GM06990 (cell line): ENCODE measurements around the gene SCG5.

Experiments used
- DNase-seq: peaks from one replicate; pipeline ENCODE4 v3.0.0-alpha.2; 2011; ENCODE audit not compliant: insufficient read length; ENCODE audit errors: extremely low read depth
- H3K27me3 ChIP-seq: replicated peaks from 2 replicates; pipeline ENCODE4 v1.6.0; 2011; ENCODE audit warnings: low read length; ENCODE audit not compliant: control insufficient read depth, insufficient read depth
- H3K36me3 ChIP-seq: 2 replicates; pipeline ENCODE4 v1.5.1; 2011; ENCODE audit warnings: low read length; ENCODE audit not compliant: control insufficient read depth, insufficient read depth
- H3K4me3 ChIP-seq: replicated peaks from 2 replicates; pipeline ENCODE4 v1.5.1; 2011; ENCODE audit warnings: low read depth, mild to moderate bottlenecking, control low read depth, low read length
- TF ChIP-seq, protein P1 (sequence below): IDR thresholded peaks from 2 replicates; pipeline ENCODE4 v1.5.1; 2011; ENCODE audit warnings: low read length, control low read depth, mild to moderate bottlenecking, inconsistent platforms; ENCODE audit not compliant: insufficient read depth, poor library complexity, severe bottlenecking

The SCG5 gene

DNA sequence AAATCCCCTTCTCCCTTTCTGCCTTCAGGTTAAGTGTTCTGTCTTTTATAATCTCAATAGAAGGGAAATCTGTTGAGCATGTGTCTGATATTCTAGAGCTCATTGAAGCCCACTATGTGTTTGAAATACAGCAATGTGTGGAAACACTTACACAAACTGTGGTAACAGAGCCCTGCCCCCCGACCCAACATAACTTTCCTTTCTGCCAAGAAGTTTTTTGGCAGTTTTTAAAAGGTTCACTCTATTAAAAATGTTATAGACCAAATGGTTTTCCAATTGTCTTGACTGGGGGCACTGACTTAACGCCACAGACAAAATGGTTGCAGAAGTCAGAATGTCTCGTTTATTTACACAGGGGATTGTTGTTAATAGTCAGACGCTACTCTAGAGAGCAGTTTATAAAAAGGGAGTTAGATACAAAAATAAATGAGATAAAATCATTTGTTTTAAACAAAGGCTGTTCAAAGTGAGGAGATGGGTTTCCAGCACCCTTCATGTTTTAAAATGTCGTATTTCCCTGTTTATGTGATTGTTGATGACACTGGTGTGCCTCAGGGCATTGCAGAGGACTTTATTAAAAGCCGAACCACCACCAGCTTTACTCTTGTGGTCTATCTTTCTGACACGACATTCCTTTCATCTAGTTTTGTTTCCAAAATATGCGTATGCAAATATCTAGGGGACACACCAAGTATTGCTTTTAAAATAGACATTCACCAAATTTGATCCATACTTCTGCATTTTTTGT lies 49.6 kb downstream of the SCG5 start:
- Histone ChIP-seq H3K27me3 (no peaks in the 10 kb centered on the region), H3K36me3 (no peaks in the 10 kb centered on the region), H3K4me3 (no peak overlapping the region)
- DNase-seq = no peak
- TF ChIP-seq, protein P1, sequence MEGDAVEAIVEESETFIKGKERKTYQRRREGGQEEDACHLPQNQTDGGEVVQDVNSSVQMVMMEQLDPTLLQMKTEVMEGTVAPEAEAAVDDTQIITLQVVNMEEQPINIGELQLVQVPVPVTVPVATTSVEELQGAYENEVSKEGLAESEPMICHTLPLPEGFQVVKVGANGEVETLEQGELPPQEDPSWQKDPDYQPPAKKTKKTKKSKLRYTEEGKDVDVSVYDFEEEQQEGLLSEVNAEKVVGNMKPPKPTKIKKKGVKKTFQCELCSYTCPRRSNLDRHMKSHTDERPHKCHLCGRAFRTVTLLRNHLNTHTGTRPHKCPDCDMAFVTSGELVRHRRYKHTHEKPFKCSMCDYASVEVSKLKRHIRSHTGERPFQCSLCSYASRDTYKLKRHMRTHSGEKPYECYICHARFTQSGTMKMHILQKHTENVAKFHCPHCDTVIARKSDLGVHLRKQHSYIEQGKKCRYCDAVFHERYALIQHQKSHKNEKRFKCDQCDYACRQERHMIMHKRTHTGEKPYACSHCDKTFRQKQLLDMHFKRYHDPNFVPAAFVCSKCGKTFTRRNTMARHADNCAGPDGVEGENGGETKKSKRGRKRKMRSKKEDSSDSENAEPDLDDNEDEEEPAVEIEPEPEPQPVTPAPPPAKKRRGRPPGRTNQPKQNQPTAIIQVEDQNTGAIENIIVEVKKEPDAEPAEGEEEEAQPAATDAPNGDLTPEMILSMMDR = no peak

DNA sequence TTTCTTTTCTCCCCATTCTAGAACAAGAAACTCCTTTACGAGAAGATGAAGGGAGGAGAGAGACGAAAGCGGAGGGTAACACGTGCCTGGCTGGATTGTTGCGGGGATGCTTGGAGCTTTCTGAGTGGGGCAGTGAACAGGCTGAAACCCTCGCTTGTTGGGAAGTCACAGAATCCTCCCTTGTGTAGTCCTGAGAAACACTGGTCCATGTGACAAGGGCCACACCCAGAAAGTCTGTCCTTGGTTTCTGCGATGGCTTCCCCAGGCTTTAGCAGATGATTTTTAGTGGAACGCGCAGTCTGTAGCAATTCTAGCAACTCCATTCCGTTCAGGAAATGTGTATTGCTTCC lies 50.2 kb downstream of the SCG5 start:
- Histone ChIP-seq H3K36me3 (no peaks in the 10 kb centered on the region), H3K27me3 (no peaks in the 10 kb centered on the region)
- TF ChIP-seq, protein P1 = no peak

DNA sequence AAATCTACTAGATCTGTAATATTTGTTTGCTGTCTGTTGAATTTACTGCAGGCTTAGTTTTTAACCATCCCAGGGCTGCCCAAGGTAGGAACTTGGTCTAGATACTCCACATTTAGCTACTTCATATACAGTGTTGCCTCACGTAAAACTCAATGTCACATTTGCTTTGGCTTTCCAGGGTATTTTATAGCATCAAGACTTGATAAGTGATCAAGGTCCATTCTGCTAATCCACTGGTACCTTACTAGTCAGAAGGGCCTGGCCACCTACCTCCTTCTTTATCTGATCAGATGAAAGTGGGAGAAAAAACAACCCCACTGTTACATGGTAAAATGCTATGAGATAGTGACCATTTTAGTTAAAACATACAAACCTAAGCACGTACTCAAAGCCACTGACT lies 50.8 kb downstream of the SCG5 start:
- no peak for DNase-seq

More for the DNA sequence above, 50.2 kb downstream of the SCG5 start:
- no peak overlapping the region for H3K4me3 ChIP-seq
- no peak for DNase-seq

DNA sequence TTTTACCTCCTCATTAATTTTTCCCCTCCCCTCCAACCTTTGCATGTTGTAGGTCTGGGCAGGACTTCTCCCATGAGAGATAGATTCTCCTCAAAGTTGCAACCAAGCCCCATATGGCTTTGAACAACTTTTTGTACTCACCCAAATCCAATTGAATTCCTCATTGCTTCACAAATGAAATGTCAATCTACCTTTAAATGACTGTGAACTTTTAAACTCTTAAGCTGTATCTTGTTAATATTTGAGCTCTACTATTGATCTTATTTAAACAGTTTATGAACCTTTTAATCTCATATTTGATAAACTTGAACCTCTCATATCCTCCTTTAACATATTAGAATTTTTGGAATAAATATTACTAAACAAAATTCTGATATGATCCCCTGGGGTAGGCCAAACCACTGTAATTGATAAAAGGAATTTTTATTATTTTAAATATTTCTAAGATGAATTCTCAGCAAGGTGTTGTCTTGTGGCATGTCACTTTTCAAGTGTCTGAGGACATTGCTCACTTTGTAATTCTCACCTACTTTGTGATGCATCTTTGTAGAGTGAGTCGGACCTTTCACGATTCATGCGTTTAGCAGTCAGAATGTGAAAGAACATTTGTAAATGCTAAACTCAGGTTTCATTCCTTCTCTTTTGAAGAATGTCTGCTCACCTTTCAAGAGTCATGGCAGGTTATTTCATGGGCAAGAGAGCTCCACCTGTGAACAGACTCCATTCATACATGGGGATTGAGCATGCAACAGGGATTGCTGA lies 52.9 kb downstream of the SCG5 start:
- no peak for DNase-seq
- Histone ChIP-seq H3K27me3 (no peaks in the 10 kb centered on the region), H3K36me3 (no peaks in the 10 kb centered on the region), H3K4me3 (no peak overlapping the region)
- TF ChIP-seq, protein P1 = no peak

More for the DNA sequence above, 50.8 kb downstream of the SCG5 start:
- Histone ChIP-seq H3K36me3 (no peaks in the 10 kb centered on the region), H3K4me3 (no peak overlapping the region), H3K27me3 (no peaks in the 10 kb centered on the region)
- TF ChIP-seq, protein P1 = no peak

DNA sequence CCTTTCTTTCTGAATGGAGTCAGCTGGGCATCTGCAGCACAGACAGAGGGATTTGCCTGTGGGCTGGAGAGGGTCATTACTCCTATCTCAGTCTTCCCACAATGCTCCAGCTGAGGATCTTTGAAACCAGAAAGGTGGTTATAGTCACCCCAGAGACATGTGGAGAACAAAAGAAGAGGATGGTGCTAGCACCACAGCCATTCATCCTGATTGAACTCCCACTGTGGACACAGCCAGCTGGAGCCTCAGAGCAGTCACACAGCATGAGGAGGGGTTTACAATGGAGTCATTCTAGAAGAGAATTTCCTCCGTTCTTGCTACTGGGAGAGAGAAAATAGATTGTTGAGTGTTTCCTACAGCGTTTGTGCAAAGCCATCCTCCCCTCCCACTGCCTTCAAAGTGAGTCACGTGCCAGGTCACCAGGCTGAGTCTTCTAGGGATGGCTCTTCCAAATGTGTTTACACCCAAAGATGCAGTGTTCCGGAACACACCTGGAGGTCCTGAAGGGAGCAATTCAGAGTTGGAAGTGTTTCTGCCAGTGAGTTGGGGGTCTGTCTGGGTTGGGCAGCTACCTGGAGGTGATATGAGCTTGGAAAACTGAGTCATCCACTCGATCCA lies 57.4 kb downstream of the SCG5 start:
- Histone ChIP-seq H3K27me3 (no peaks in the 10 kb centered on the region), H3K4me3 (no peak overlapping the region), H3K36me3 (no peaks in the 10 kb centered on the region)
- TF ChIP-seq, protein P1 = no peak
- DNase-seq = no peak
